ENCODE results near the gene ASIC4. TPM values are rescaled to one million over a fixed set of nuclear protein-coding genes. Genes with fewer than 3 reads are reported as not detected.

ASIC4 gene
- total and polyA plus RNA-seq, 9 of the 15 experiments (the other 6 are each of a cell fraction or from before 2014, with no cell fraction given): 0.07 to 19.2 (median 4.8) TPM

GRCh38 chr2:219555956-219556355, 41.7 kb downstream of the ASIC4 start (continued):
- TF ChIP-seq NR0B1 (IDR thresholded peaks at IDR 0.05; ENCODE audit: partially characterized antibody) (no peak), MLLT1 (IDR thresholded peaks at IDR 0.05) (no peak), FOXP4 (CRISPR knock-in tag; IDR thresholded peaks at IDR 0.05; ENCODE audit: borderline replicate concordance) (no peak), CHD2 (IDR thresholded peaks at IDR 0.05; ENCODE audit: low read depth, low read length) (no peak), SMARCA5 (IDR thresholded peaks at IDR 0.05) (no peak)

GRCh38 chr2:219556413-219556812, 42.1 kb downstream of the ASIC4 start:
- no peak overlapping the region for H3K27ac ChIP-seq (ENCODE audit: extremely low read depth, low read depth, low read length)
- POLR2A ChIA-PET: no interaction called here
- no peaks in the 10 kb centered on the region for H3K9me1 ChIP-seq (ENCODE audit: control insufficient read depth, insufficient read depth, low read length)
- no peaks in the 10 kb centered on the region for H3K9me3 ChIP-seq (replicated peaks; ENCODE audit: control insufficient read depth, insufficient read depth, low read depth, low read length)
- H3K4me2 ChIP-seq (ENCODE audit: insufficient read depth, low read length): no peak overlapping the region
- in situ Hi-C loops (cut with MboI) (no loop called here), intact Hi-C loops (cut with micrococcal nuclease) (no loop called here)
- ATAC-seq: no peak
- peaks cover 2 to 54% of the 10 kb centered on the region in 2 experiments; a peak in 3 of 5 replicates for H3K4me1 ChIP-seq (replicated peaks in 1 of 2; ENCODE audit: control insufficient read depth in 2 of 2, insufficient read depth in 2 of 2, low read length in 2 of 2)
- no peak for DNase-seq (ENCODE audit: extremely low read depth in 1 of 4, low spot score in 3 of 4)
- peaks cover 0 to 8% of the 10 kb centered on the region in 2 experiments; a peak in 3 of 5 replicates for H3K27me3 ChIP-seq (ENCODE audit: control insufficient read depth in 2 of 2, insufficient read depth in 2 of 2, low read length in 2 of 2)
- H4K20me1 ChIP-seq (replicated peaks; ENCODE audit: control insufficient read depth, insufficient read depth, low read length): no peaks in the 10 kb centered on the region
- no peaks in the 10 kb centered on the region for H3K36me3 ChIP-seq (ENCODE audit: control insufficient read depth, insufficient read depth, low read length)
- no peaks in the 10 kb centered on the region for H3K79me2 ChIP-seq (ENCODE audit: control insufficient read depth, insufficient read depth, low read length)
- no peak for FAIRE-seq
- H3K9ac ChIP-seq (ENCODE audit: insufficient read depth in 1 of 2, low read depth in 2 of 2, low read length in 2 of 2): no peak overlapping the region
- no peak overlapping the region for H2AFZ ChIP-seq (ENCODE audit: low read depth, low read length)
- WGBS (ENCODE audit: insufficient coverage, low coverage, missing lambda C conversion rate): 43% methylated on average over 14 of the region's 19 CpGs
- H3K4me3 ChIP-seq: no peak overlapping the region
- CTCF ChIA-PET (ENCODE audit: low intra/inter-chr PET ratio): no interaction called here
- no TSS peak for BruUV-seq (replicated peaks)
- no peak for TF ChIP-seq HOMEZ (CRISPR knock-in tag; IDR thresholded peaks at IDR 0.05)
- TF ChIP-seq ZNF76 (CRISPR knock-in tag; IDR thresholded peaks at IDR 0.05; ENCODE audit: borderline replicate concordance): no peak
- TF ChIP-seq RHOXF2B (CRISPR knock-in tag; conservative IDR thresholded peaks at IDR 0.05): no peak
- no peak for TF ChIP-seq POLR2AphosphoS2 (IDR thresholded peaks at IDR 0.05; ENCODE audit: low read length)
- TF ChIP-seq USF1 (CRISPR knock-in tag; IDR thresholded peaks at IDR 0.05): no peak
- no peak for TF ChIP-seq ELK3 (CRISPR knock-in tag; IDR thresholded peaks at IDR 0.05)
- TF ChIP-seq BACH1 (tag; IDR thresholded peaks at IDR 0.05): no peak
- TF ChIP-seq BCL6 (CRISPR knock-in tag; IDR thresholded peaks at IDR 0.05): no peak
- TF ChIP-seq DDX20 (tag; IDR thresholded peaks at IDR 0.05; ENCODE audit: low read depth): no peak

Measured in K562 (cell line).